HG03342 (cell line): ENCODE measurements around the gene ATG4B.
"Not testable (repeated sequence)": the region's sequence is repeated elsewhere in the genome, so short reads cannot be mapped to it uniquely, and the experiment has no call there.

Experiments used
- ATAC-seq: cut with Tn5 transposase; IDR thresholded peaks from one replicate; pipeline ENCODE4 v1.9.1; 2021; ENCODE audit warnings: mild to moderate bottlenecking, moderate library complexity; ENCODE audit not compliant: unreplicated experiment

The ATG4B gene

DNA sequence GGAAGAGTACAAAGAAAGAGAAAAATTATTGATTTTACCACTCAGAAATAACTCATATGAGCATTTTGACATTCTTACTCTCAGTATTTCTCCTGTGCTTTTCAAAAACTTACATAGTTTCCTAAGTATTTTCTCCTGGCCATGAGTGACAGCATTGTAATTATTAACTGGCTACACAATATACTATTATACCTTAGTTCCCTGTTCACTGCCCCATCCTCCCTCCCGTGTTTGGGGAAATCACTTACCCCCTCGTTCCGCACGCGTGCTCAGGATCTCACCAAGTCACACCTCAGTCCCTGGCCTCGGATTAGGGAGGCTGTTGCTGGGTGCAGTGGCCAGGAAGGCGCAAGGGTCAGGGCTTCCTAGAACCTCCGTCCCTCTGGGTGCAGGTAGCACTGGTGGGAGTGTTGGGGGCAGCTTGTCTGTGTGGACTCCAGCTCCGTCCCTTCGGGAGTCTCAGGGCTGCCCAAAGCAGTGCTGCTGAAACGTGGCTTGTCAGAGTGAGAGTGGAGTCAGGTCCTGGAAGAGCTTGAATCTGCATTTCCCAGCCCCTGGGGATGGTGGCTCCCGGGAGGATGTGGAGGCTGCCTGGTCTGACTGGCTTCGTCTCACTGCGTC is 23.2 kb downstream of the ATG4B start:
- no peak for ATAC-seq

- ATAC-seq = not testable (repeated sequence)
These were observed 25.2 kb downstream of the ATG4B start for GRCh38 chr2:241662731-241663130.

DNA sequence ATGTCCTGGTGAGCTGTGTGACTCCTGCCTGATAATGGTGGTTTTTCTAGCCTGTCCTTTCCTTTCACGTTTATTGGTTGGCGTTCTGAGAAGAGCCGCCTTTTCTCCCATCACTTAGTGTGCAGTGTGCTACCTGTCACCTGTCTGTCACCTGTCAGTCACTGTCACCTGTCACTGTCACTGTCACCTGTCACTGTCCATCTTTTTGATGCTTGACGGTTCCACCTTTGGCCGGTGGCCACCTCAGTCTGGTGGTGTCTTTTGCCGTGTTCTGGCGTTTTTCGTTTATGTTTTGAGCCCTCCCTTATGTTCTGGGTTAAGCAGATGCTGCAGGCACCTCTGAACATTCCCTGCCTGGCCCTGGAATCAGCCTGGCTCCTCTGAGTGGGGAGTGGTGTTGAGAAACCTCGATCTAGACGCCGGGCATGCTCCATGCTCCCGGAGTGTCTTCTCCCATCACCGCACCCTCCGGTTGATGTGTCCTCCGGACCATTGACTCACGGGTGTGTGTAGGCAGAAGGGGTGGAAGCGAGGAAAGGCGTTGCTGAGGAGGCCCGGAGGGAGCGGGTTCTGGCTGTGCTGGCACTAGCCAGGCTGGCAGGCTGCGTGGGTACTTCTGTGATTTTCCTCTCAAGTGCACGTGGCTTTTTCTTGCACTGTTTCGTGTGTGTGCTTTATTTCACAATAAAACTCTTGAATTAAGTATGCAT is 28.4 kb downstream of the ATG4B start:
- ATAC-seq = no peak

GRCh38 chr2:241666627-241667400 is 29.3 kb downstream of the ATG4B start:
- ATAC-seq = no peak

DNA sequence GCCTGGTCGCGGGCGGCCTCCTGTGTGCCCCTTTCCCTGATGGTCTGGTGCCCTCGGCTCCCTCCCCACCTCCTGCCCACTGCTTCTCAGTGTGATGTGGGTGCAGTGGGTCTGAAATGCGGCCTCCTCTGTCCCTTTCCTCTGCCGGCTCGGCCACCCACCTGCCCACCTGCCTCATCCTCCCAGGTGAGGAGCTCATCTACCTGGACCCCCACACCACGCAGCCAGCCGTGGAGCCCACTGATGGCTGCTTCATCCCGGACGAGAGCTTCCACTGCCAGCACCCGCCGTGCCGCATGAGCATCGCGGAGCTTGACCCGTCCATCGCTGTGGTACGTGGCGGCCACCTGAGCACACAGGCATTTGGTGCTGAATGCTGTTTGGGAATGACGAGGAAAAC is 30.9 kb downstream of the ATG4B start:
- ATAC-seq = no peak

DNA sequence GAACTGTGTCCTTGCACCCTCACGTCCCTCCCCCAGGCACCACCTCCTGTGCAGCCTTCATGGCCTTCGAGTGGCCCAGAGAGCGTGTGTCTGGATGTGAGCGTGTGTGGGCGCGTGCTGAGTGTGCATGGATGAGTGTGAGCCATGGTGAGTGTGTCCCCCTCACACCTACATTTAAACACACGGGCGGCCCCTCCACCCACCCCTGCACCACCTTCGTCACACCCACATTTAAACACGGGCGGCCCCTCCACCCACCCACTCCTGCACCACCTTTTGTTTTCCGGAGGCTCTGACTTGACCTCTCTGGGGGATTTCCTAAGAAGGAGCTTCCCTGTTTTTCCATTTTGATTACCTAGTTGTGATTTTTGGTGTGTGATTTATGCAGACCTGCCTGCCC is 31.3 kb downstream of the ATG4B start:
- no peak for ATAC-seq

DNA sequence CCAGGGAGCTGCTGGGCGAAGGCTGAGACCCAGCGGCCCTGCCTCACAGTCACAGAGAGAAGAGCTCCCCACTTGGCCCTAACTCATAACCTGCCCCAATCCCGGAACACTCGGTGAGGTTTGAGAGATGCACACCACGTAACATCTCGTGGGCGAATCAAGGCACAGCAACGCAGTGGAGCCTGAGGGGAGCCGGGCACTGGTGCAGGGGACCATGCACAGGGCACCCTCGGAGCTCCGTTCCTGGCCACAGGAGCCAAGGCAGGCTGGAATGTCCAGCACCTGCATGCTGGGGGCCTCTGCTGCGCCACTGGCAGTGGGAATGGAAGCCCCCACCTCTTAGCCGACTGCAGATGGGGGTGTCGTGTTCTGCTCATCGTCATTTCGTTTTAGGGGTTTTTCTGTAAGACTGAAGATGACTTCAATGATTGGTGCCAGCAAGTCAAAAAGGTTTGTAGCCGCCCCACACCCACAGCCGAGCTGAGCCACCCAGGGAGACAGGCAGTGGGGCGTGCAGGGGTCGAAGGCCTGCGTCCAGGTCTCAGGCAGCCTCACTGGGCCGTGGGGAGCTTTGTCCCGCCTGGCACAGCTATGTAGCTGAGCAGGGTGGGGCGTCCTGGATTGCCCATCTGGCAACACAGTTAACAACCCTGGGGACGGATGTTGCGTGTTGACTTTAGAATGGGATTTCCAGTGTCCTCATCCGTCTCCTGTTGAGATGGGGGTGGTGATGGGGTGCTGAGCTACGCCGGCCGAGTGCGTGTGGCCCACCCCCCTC is 33.0 kb downstream of the ATG4B start:
- ATAC-seq = no peak

DNA sequence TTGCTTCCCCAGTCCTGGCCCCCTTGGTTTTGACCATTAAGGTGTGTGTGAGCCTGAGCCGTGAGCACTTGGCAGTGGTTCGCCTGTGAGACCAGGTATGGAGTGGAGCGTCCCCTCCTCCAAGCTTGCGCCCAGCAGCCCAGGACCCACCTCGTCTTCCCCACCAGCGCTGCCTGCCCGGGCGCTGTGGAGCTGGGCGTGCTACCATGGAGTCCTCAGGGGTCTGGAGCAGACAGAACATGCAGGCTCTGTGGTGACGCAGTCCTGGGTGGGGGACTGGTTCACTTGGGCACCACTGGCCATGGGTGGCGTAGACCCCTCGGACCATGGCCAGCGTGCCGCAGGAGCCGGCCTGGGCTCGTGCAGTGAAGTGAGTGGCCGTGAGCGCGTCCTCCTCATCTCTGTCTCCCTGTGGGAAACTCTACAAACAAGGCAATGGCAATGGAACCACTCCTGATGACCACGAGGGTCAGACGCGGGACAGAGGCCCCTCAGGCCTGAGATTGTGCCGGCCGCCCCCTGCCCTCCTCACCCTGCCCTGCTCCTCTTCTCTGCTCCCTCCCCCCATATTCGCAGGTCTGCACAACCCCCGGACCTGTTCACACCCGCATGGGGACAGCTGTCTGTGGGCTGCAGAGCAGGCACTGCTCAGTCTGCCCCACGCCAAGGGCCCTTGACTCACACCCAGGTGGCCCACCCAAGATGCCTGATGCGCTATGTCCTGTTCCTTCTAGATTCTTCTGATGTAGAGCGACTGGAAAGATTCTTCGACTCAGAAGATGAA is 34.2 kb downstream of the ATG4B start:
- ATAC-seq = no peak

GRCh38 chr2:241672243-241673188 is 35.0 kb downstream of the ATG4B start:
- no peak for ATAC-seq

- no peak for ATAC-seq
These were observed 35.7 kb downstream of the ATG4B start for GRCh38 chr2:241673189-241673663.

DNA sequence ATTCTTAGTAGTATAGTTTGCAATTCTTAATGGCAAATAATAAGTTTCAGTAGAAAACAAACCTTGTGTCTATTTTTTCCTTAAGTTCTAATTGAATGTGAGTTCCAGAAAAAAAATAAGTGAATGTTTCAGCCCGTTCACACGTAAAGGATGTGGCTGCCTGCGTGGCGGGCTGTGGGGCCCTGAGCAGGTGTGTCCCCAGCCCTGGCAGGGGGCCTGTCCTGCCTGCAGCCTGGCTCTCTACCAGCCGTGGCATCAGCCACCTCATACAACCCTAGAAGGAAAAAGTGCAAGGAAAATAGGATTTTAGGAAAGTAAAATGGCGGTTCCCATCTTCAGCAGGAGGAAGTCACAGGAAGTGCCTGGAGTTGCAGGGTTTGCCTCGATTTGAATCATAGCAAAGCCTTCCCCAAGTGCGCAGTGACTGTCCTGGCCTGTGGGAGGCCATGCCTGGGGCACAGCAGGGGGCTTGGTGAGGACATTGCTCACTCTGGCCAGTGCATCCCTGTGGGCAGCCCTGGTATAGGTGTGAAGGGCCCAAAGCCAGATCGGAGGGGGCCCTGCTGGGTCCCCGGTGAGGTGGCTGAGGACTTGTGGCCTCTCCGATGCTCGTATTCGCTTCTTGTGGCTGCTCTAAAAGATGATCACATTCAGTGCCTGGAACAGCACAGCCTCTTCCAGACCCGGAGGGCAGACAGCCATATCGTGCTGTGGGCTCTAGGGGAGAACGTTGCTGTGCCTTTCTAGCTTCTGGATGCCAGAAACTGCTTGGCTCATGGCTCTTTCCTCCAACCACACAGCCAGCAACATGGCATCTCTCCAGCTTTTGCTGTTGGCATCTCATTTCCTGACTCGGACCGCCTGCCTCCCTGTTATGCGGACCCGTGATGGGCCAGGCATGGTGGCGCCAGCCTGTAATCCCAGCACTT is 36.6 kb downstream of the ATG4B start:
- ATAC-seq = no peak

- ATAC-seq = no peak
These were observed 38.4 kb downstream of the ATG4B start for GRCh38 chr2:241675885-241676284.

GRCh38 chr2:241676665-241677064 is 39.2 kb downstream of the ATG4B start:
- no peak for ATAC-seq

DNA sequence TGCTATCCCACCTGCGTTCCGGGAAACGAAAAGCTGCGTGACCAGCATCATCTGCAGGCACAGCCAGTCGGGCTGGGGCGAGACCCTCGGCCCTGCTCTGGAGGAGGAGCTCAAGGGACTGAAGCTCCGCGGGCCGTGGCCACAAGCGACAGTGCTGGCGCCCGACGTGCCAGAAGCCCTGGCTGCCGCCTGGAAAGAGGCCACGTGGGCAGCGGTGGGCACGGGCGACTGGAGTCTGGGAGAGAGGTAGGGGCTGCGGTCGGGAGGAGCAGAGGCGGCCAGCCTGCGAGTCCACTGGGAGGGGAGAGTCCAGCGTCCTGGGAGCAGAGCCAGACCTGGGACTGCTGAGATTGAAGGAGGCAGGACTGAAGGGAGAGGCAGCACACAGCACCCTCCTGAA is 39.9 kb downstream of the ATG4B start:
- ATAC-seq = no peak

DNA sequence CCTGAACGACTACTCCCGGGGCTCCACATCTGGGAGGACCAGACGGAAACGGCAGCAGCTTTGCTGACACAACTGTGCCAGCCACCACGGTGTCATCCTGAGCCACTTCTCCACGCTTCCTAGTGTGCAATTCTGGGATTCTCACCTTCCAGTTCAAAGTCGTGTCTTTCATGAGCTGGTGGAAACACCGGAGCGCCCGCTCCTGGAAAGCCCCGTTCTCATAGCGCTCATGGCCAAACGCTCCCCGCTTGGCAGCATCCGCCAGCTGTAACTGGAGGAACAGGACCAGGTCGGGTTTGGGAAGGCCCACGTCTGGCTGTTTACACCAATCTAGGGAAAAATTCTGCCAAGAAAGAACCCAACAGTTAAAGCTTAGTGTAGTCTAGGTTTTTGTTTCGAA is 40.8 kb downstream of the ATG4B start:
- ATAC-seq = no peak

DNA sequence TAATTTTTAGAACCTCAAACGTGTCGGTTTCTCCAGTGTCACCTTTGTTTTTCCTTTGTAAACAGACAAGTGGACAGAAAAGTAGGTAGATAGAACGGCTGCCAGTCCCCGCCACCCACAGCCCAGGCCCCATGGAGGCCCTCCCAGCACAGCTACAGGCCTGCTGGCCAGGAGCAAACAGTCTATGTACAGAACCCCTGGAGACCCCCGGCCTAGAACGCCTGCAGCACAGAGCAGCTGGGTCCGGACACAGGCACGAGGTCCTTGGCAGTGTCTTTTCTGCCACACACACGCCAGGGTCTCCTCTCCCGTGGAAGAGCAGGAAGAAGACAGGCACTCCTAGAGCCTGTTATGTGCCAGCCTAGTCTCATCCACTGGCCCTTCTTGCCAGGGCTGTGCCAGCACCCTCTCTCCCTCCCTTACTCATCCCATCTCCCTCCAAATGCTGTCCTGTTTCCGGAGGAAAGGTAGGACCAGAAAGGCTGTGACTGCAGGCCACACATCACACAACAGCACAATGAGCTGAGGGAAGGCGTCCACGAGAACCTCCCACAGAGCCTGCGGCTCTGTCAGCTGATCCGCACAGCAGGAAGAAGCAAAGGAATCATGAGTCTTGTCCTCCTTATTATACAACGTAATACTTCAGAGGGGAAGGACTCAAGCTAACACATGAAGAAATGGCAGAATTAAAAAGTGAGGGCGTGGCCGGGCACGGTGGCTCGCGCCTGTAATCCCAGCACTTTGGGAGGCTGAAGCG is 41.5 kb downstream of the ATG4B start:
- no peak for ATAC-seq

DNA sequence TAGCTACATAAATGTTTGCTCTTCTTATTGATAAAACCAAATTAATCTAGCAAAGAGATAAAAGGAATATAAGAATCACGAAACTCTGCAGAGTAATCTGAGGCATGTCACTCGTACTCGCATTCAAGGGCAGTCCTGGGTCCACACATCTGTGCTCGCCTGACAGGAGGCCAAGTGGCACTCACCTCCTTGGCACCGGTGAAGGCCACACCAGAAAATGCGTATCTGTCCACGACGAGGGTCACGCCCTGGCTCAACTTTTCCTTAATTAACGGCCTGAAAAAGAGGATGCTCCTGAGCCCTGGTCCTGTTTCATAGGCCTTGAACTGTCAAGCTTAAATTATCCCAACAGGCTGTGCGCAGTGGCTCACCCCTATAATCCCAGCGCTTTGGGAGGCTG is 42.6 kb downstream of the ATG4B start:
- no peak for ATAC-seq
